Skin epidermis (tissue), 12 donors: ENCODE results near the gene RGS5.
"Not testable (repeated sequence)": the region's sequence is repeated elsewhere in the genome, so short reads cannot be mapped to it uniquely, and the experiment has no call there.

Experiments used
- H3K27ac ChIP-seq, 21 experiments: fragments of 200-600 bp; sonication (generic) in 11 of 21; one replicate each; pipeline ENCODE4 v1.5.0; 2020; ENCODE audit warnings: mild to moderate bottlenecking in 3 of 21, inconsistent platforms in 2 of 21, moderate library complexity in 2 of 21
- H3K4me3 ChIP-seq, 7 experiments: fragments of 200-600 bp; sonication (generic) in 2 of 7; one replicate each; pipeline ENCODE4 v1.5.0; 2020; ENCODE audit warnings: inconsistent platforms in 2 of 7, mild to moderate bottlenecking in 2 of 7, moderate library complexity in 1 of 7

RGS5 gene, protein sequence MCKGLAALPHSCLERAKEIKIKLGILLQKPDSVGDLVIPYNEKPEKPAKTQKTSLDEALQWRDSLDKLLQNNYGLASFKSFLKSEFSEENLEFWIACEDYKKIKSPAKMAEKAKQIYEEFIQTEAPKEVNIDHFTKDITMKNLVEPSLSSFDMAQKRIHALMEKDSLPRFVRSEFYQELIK

DNA sequence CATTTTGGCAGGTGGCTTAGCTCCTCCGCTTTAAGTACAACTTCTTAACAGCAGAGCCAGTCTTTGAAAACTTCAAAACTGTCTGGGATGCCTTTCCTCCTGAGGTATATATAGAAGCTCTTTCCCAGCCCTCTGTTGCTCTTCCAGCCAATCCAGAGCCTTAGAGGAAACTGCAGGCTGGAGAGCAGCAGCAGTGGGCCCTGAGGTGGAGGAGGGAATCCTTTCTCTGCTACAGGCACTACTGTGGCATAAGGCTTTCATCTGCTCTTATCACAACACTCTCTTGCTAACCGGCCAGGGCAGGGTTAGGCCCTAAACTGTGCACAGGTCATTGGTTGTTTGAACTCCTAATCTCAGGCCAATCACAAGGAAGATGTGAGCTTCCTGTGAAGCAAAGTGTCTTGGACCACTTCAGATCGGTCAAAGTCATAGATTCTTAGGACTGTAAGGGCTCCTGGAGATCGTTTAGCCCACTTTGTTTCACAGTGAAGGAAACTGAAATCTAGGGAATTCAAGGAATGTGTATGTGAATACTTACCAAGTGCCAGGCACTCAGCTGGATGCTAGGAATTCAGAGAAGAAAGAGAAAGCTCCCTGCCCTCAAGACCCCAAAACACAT is at the start of gene RGS5:
Gene RGS5 (minus strand): TSS at position 84 of the 619 bp plus-strand sequence. CDS start 81 bp downstream, at position 3.
- no peak within 1 kb of the TSS for H3K27ac ChIP-seq
- peak within 1 kb of the TSS in 1 of 7 experiments; percentile 8 for H3K4me3 ChIP-seq

DNA sequence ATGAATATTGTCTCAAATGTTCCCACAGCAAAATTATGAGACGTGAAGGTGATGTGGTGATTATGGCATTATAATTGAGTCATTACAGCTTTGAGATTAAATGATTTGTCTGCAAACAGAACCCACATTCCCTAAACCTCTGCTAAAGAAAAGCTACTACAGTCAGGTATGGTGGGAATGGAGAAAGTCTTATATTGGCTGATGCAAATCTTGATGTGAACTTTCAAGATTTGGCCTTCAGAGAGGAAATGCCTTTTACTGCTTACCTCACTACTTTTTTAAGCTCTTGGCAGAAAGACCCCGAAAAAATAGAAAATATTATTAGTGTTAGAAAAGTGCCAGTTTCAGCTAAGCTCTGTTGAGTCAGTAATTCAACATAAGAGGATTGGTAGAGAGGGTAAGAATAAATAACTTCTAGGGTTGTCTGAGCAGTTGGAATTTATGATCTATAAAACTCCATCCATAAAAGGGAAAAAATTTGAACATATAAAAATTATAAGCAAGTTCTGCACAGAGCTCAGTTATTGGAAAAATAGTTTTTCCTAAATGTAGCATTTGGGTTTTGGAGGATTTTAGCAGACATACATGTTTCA is 47.8 kb upstream of the RGS5 start:
- H3K27ac ChIP-seq = no peak overlapping the region

DNA sequence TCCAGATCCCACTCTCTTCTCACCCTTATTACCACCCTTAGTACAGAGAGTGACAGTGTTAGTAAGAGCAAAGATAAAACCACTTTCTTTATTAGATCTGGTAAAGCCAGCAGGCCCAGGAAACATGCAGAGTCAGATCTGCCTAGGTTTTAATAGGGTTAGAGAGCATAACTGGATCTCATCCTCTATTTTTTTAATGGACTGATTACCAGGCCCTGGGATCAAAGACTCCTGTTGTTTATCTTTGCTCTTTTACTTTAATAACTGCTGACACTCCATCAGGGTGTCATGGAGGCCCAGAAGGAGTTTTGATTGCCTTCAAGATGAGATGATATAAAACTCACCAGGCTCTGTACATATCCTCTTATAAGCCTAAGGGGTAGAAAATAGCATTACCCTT is 45.3 kb upstream of the RGS5 start:
- H3K27ac ChIP-seq = no peak overlapping the region
- H3K4me3 ChIP-seq = no peak overlapping the region

More for the DNA sequence above, 47.8 kb upstream of the RGS5 start:
- no peak overlapping the region for H3K4me3 ChIP-seq

DNA sequence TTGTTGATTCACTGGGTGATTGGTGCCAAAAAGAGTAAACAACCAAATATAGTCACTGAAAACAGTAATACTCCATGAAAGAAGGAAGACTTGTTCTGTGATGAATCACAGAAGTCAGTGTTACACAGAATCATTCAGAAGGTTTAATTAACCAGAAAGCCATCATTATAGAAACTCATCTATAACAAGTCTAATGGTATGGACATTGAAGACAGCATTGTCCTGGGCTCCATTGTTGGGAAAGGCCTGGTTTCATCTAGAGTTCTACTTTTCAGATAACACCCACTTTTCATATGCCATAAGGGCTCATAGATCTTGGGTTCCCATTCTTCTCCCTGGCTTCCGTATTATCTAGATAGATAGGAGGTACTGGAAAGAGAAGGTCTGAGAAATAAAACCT is 41.9 kb upstream of the RGS5 start:
- not testable (repeated sequence) for H3K4me3 ChIP-seq, H3K27ac ChIP-seq

DNA sequence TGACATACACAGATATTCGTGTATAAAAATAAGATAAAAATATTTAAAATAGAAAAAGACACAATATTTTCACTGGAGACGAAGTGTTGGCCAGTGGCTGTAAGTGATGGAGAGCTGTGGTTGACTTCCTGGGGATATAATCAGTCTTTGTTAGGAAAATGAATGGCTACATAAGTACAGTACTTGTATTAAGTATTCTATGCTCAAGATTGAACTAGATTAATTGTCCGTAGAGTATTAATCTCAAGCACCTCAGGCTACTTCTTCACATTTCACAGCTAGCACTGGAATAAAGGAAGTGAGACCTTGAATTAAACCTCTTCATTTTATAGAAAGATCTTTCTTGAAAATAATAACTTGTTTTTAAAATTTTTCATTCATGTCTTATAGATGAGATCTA is 39.0 kb upstream of the RGS5 start:
- H3K27ac ChIP-seq = no peak overlapping the region
- H3K4me3 ChIP-seq = no peak overlapping the region

DNA sequence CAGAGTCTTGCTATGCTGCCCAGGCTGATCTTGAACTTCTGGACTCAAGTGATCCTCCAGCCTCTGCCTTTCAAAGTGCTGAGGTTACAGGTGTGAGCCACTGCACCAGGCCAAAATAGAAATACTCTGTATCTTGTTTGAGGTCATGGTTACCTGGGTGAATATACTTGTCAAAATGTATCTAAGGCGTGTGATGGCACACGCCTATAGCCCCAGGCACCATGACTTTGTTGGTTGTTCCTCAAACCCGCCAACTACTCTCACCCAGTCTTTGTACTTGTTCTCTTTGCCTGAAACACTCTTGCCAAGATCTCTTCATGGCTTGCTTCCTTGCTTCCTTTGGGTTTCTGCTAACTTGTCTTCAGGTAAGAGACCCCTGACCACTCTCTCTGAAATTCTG is 38.0 kb upstream of the RGS5 start:
- no peak overlapping the region for H3K4me3 ChIP-seq
- no peak overlapping the region for H3K27ac ChIP-seq

DNA sequence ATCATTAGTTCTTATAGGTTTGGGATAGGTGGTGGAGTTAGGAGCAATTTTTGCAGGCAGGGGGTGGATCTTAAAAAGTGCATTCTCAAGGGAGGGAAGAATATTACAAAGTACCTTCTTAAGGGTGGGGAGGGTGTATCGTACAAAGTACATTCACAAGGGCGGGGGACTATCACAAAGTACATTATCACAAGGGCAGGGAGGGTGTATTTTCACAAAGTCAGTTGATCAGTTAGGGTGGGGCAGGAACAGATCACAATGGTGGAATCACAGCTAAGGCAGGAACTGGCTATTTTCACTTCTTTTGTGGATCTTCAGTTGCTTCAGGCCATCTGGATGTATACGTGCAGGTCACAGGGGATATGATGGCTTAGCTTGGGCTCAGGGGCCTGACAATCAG is 30.9 kb upstream of the RGS5 start:
- not testable (repeated sequence) for H3K4me3 ChIP-seq, H3K27ac ChIP-seq

DNA sequence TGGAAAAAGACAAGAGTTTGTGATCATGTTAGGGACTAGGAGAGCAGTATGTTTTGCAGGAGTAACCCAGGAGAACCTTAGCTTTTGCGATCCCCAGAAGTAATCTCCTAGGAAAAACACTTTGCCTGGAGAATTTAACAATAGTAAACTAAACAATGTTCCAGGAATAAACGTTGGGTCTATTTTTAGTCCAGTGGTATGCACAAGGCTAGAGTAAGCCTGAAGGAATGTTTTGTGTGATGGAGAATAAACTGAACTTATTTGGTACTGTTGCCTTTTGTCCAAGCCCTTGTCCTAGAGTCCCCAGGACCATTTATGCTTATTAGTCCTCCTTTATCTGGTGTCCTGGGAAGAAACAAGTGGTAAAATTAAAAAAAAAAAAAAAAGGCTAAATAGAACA is 28.7 kb upstream of the RGS5 start:
- no peak overlapping the region for H3K27ac ChIP-seq
- no peak overlapping the region for H3K4me3 ChIP-seq

DNA sequence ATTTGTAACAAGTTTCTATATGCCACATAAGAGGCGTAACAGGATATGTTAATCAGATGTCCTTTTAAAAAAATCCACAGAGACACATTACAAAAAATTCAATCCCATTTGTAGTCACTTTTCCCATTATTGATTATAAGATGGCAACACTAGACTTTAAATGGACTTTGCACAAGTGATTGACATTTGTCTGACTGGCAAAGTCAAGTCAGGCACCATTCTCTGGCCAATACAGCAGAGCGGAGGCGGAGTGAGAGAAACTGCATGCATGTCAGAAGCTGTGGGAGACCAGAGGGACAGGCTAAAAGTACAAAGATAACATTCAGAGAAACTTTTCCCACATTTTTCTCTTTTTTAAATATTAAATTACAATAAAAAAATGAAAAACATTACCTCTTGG is 28.1 kb upstream of the RGS5 start:
- H3K4me3 ChIP-seq = no peak overlapping the region
- no peak overlapping the region for H3K27ac ChIP-seq

DNA sequence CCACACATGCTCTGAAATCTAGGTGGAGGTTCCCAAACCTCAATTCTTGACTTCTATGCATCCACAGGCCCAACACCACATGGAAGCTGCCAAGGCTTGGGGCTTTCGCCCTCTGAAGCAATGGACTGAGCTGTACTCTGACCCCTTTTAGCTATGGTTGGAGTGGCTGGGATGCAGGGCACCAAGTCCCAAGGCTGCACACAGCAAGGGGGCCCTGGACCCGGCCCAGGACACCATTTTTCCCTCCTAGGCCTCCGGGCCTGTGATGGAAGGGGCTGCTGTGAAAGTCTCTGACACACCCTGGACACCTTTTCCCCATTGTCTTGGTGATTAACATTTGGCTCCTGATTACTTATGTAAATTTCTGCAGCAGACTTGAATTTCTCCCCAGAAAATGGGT is 25.6 kb upstream of the RGS5 start:
- H3K27ac ChIP-seq, H3K4me3 ChIP-seq: not testable (repeated sequence)

DNA sequence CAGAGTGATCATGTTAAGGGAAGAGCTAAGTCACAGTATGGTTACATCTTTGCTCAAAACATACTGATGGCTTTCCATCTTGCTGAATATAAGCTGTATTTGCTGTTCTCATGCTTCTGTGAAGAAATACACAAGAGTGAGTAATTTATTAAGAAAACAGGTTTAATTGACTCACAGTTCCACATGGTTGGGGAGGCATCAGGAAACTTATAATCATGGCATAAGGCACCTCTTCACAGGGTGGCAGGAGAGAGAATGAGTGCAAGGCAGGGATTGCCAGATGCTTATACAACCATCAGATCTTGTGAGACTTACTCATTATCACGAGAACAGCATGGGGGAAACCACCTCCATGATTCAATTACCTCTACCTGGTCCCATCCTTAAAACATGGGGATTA is 24.4 kb upstream of the RGS5 start:
- Histone ChIP-seq H3K27ac (no peak overlapping the region), H3K4me3 (no peak overlapping the region)

DNA sequence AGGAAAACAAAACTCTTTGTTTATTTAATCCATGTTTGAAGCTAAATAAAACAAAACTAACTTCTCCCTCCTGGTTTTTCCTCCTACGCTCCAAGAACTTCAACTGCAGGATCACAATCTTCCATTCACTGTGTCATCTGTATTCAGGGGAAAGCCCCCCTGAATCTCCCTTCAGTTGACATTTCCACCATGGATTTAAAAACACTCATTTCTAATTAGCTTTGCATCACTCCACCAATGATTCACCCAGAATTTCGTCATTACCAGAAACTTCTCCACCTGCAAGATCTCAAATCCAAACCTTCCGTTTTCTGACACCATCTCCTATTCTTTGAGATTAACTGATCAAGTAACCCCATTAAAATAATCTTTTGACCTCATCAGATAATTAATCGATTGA is 10.9 kb upstream of the RGS5 start:
- no peak overlapping the region for H3K27ac ChIP-seq
- H3K4me3 ChIP-seq = no peak overlapping the region

DNA sequence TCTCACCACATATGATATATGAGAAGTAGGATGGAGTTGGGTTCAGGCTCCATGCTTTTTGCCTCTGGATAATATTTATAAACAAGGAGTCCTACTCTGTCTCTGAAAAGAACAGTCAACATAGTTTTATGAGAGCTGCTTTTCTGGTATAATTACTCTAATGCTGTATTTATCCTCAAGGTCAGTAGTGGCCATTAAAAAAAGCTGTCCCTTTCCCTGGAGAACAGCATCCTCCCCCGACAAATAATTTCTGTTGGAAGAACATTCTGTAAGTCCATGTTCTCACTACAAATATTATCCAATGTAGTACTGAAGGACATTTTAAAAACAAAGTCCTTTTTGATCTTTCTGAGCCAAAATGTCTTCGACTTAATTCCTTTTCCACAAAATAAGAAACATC is 9.0 kb upstream of the RGS5 start:
- Histone ChIP-seq H3K4me3 (no peak overlapping the region), H3K27ac (no peak overlapping the region)

DNA sequence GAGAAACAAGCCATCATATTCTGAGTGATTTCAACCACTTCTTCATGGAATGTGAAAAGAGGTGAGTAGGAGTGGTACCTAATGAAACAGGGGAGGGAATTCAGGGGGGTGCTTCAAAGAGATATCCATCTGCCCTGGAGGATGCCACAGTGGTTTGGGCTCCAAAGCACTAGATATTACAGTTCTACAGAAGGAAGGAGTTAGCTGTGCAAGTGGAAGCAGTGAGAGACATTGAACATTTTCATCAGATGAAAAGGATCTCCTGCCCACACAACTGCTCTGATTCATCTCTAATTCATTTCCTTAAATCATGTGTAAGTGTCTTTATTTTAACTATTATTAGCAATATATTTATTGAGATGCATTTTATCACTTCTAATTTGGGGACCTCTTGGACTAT is 2.8 kb upstream of the RGS5 start:
- H3K4me3 ChIP-seq = no peak overlapping the region

DNA sequence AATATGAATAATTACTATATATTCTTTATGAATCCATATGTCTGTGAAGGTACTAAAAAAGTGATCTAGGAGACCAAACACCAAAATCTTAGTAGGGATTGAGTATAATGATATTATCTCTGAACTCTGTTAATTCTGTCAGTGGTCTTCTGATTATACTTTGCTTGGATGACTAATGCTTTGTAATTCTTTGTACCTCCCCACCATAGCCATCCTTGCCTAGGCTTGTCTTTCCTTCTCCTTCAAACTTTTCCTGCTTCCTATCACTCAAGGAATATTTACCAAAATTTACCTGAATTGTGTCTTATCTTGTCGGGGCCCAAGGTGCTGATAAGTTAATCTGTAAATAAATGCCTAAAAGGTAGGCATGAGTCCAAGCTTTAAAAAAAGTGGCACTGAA is 845 bp upstream of the RGS5 start:
- Histone ChIP-seq H3K27ac (no peak overlapping the region), H3K4me3 (no peak overlapping the region)

More for the DNA sequence above, 2.8 kb upstream of the RGS5 start:
- no peak overlapping the region for H3K27ac ChIP-seq

DNA sequence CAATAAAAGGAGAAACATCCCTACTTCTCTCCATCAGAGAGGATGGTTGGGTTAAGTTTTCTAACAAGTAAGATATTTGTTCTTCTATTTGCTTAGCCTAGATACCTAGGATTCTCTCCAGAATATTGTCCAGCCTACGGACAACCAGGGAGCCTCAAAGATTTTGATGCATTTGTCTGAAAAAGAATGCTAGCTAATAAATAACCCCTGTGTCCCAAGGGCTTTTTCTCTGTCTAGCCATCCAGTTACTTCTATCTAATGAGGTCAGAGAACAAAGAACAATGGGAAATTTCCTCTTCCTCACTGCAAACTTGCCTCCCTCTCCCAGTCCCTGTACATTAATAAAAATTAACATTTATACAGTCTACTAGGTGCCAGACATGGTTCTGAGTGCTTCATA is 810 bp downstream of the RGS5 start:
- H3K27ac ChIP-seq = no peak overlapping the region
- peak overlapping the region in 1 of 7 experiments; percentile 8 for H3K4me3 ChIP-seq

DNA sequence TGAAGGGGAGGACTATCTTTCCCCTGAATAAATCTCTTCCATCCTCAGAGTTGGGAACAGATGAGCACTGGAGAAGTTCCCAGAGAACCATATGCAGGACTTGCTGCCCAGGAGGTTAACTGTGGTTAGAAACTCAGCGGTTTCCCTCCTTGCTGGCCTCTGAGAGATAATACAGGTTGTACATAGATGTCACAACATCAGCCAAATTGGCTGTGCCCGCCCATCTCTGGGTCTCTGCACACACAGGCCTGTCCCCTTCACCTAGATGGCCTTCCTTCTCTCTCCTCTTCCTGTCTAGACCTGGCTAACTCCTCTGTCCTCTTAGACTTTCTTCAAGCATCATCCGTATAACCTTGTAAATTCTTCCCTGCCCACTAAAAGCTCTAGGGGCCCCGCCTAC is 5.7 kb downstream of the RGS5 start:
- Histone ChIP-seq H3K27ac (no peak overlapping the region), H3K4me3 (no peak overlapping the region)

DNA sequence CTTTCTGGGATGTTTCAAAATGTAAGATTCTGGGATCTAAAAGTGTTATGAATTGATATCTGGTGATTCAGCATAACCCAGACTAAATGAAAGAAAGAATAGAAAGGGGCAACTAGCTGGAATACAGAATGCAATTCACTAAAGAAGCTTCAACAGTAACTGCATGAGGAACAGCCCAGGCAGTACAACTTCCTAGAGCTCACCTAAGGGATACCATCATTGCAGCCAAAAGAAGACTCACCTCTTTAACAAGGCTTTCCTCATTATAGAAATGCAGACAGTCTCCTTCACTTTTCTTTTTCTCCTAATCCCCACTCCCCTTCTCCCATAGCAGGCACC is 6.3 kb downstream of the RGS5 start:
- Histone ChIP-seq H3K4me3 (no peak overlapping the region), H3K27ac (peak overlapping the region in 2 of 21 experiments; percentile 12 to 21)

DNA sequence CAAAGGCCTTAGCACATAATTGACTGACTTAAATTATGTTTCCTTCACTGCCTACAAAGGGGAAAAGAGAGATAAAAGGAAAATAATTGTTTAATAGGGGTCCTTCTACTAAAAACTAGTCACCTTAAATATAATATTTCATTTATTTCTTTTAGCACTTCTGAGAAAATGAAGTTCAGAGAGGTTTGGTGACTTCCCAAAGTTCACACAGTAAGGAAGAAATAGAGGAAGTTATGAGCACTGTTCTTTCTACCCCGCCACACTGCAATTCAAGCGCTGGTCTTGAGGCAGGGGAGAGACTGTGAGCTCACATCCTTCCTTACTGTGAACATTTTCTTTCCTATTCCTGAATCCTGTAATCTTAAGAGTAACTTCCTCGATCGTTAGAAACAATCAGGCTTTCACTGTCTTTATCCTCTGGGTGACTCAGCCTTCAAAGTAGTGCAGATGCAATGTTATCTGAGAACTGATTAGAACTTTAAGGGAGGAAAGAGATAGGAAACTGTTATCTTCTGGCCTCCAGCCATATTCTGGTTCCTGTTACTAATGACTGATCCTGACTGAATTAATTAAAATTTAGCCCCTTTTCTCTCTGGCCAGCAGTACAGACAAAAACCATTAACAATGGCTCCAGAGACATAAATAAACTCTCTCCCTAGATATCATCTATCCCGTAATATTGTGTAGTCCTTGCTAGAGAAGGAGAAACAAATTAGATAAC is 6.8 kb downstream of the RGS5 start:
- Histone ChIP-seq H3K4me3 (no peak overlapping the region), H3K27ac (peak overlapping the region in 1 of 21 experiments; percentile 21)

DNA sequence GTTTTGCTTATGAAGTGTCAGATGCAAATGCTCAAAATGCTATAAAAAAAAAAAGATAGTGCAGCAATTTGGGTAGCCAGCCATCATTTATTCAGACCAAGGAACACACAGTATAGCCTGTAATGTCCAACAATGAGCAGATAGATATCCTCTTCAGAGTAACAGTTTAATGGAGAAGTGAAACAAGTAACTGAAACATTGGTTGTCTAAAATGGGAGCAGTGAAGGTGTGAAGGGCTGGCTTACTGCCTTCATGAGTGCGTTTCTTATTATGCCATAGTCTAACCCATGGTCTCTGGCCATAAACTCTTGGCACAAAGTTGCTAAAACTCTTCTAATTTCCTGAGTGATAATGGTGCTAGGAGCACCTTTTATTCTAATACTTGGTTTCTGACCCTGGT is 11.4 kb downstream of the RGS5 start:
- H3K4me3 ChIP-seq = no peak overlapping the region
- H3K27ac ChIP-seq = no peak overlapping the region

DNA sequence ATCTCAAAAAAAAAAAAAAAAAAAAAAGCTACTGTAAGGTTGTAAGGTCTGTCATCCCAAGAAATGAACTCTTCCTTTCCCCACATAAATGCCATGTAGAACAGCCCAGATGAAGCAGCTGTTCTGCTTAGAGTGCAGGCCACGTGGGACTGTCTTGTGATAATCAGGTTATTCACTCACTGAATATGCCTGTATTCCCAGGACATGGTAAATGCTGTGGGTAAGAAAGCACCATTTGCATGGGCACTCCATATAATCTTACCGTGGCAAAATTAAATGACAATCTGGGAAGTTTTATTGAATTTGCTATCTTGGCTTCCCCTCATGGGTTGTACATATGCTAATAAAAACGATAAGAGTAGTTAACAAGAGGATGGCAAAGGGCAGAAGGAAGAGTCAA is 13.8 kb downstream of the RGS5 start:
- Histone ChIP-seq H3K4me3 (no peak overlapping the region), H3K27ac (no peak overlapping the region)
